CD14-positive monocyte (primary cell): Measurements from ENCODE around the gene FBL. TPM values are rescaled to one million over a fixed set of nuclear protein-coding genes. Genes with fewer than 3 reads are reported as not detected.

ENCODE experiments used
- DNase-seq, 3 donors: peaks; one replicate each; pipeline ENCODE4 v3.0.0-alpha.2; 2011 to 2022
- H2AFZ ChIP-seq: 2 replicates; pipeline ENCODE4 v1.6.0; 2012; ENCODE audit warnings: mild to moderate bottlenecking, low read depth, low read length, inconsistent platforms; ENCODE audit not compliant: insufficient read depth, poor library complexity, severe bottlenecking
- H3K27ac ChIP-seq, 2 donors: 1 replicate in 1 of 2; 2 replicates in 1 of 2; pipeline ENCODE4 v1.5.1; 2012 to 2013; ENCODE audit warnings: low read length in 2 of 2, control low read depth in 1 of 2, inconsistent platforms in 1 of 2, low read depth in 1 of 2, mild to moderate bottlenecking in 1 of 2
- H3K27me3 ChIP-seq, 2 donors: one replicate each; pipeline versions ENCODE4 v1.6.0 to v1.6.1; 2011 to 2013; ENCODE audit warnings: low read length in 2 of 2; ENCODE audit not compliant: control insufficient read depth in 2 of 2, insufficient read depth in 2 of 2
- H3K36me3 ChIP-seq, 2 donors: replicated peaks in 1 of 2; 1 replicate in 1 of 2; 2 replicates in 1 of 2; pipeline versions ENCODE4 v1.5.1 to v1.6.1; 2012 to 2013; ENCODE audit warnings: low read length in 2 of 2, control low read depth in 1 of 2, inconsistent platforms in 1 of 2, mild to moderate bottlenecking in 1 of 2; ENCODE audit not compliant: insufficient read depth in 2 of 2, control insufficient read depth in 1 of 2
- H3K4me1 ChIP-seq, 2 donors: 1 replicate in 1 of 2; 2 replicates in 1 of 2; pipeline versions ENCODE4 v1.5.1 to v1.6.1; 2012 to 2013; ENCODE audit warnings: low read length in 2 of 2, control low read depth in 1 of 2, inconsistent platforms in 1 of 2, mild to moderate bottlenecking in 1 of 2, moderate library complexity in 1 of 2; ENCODE audit not compliant: insufficient read depth in 2 of 2, control insufficient read depth in 1 of 2
- H3K4me2 ChIP-seq: replicated peaks from 2 replicates; pipeline ENCODE3; 2012; ENCODE audit warnings: low read length, moderate library complexity, mild to moderate bottlenecking; ENCODE audit not compliant: poor library complexity, severe bottlenecking; ENCODE audit errors: extremely low read depth
- H3K4me3 ChIP-seq, 3 experiments: fragments of 200-600 bp in 1 of 3; sonication (generic) in 1 of 3; replicated peaks in 1 of 3; 1 replicate in 2 of 3; 2 replicates in 1 of 3; pipeline ENCODE4 v1.5.1; 2011 to 2013; ENCODE audit warnings: low read length in 3 of 3, mild to moderate bottlenecking in 3 of 3, control low read depth in 2 of 3, low read depth in 2 of 3, inconsistent platforms in 1 of 3, moderate library complexity in 1 of 3
- H3K79me2 ChIP-seq: 2 replicates; pipeline ENCODE4 v1.6.0; 2012; ENCODE audit warnings: mild to moderate bottlenecking, control low read depth, inconsistent platforms, low read length, moderate library complexity; ENCODE audit not compliant: insufficient read depth
- H3K9ac ChIP-seq: 2 replicates; pipeline ENCODE4 v1.6.0; 2017; ENCODE audit warnings: low read length, mild to moderate bottlenecking; ENCODE audit not compliant: insufficient read depth, poor library complexity, severe bottlenecking
- H3K9me3 ChIP-seq, 2 donors: replicated peaks in 1 of 2; 1 replicate in 1 of 2; 2 replicates in 1 of 2; pipeline versions ENCODE4 v1.5.1 to v1.6.1; 2012 to 2013; ENCODE audit warnings: low read length in 2 of 2, control low read depth in 1 of 2; ENCODE audit not compliant: control insufficient read depth in 1 of 2, insufficient read depth in 1 of 2
- H4K20me1 ChIP-seq: 2 replicates; pipeline ENCODE4 v1.6.0; 2012; ENCODE audit warnings: mild to moderate bottlenecking, low read length, control low read depth, moderate library complexity; ENCODE audit not compliant: insufficient read depth
- H3K27ac Mint-ChIP-seq, 7 donors: one replicate each; pipeline ENCODE4 v1.8.0; 2020; ENCODE audit warnings: mild to moderate bottlenecking in 7 of 7, mixed read lengths in 7 of 7, moderate library complexity in 6 of 7, inconsistent platforms in 2 of 7
- H3K27me3 Mint-ChIP-seq, 3 donors: one replicate each; pipeline ENCODE4 v1.8.0; 2021 to 2022; ENCODE audit warnings: low read depth in 3 of 3, mild to moderate bottlenecking in 3 of 3, mixed read lengths in 3 of 3, moderate library complexity in 3 of 3, inconsistent platforms in 1 of 3
- H3K36me3 Mint-ChIP-seq, 2 donors: one replicate each; pipeline ENCODE4 v1.8.0; 2020; ENCODE audit warnings: mixed read lengths in 2 of 2, inconsistent platforms in 1 of 2, mild to moderate bottlenecking in 1 of 2
- H3K4me1 Mint-ChIP-seq: one replicate; pipeline ENCODE4 v1.8.0; 2020; ENCODE audit warnings: mild to moderate bottlenecking, mixed read lengths
- H3K4me3 Mint-ChIP-seq, 2 donors: one replicate each; pipeline ENCODE4 v1.8.0; 2020; ENCODE audit warnings: mild to moderate bottlenecking in 2 of 2, mixed read lengths in 2 of 2, moderate library complexity in 1 of 2
- H3K9me3 Mint-ChIP-seq, 7 donors: one replicate each; pipeline ENCODE4 v1.8.0; 2020 to 2022; ENCODE audit warnings: mixed read lengths in 7 of 7, mild to moderate bottlenecking in 6 of 7, moderate library complexity in 6 of 7, inconsistent platforms in 2 of 7
- WGBS: methylation state at CpG from one replicate; pipeline ENCODE4 v1.1.5; 2013; ENCODE audit warnings: missing lambda C conversion rate; ENCODE audit not compliant: insufficient coverage; 5-methylcytosine and 5-hydroxymethylcytosine counted together
- intact Hi-C, 2 donors: fragments of 100-400 bp; cut with micrococcal nuclease; formaldehyde crosslinking; loops; one replicate each; pipeline versions ENCODE4 v1.15.0 to v1.15.1; 2023
- polyA plus RNA-seq, 3 donors: library from polyadenylated mRNA; depleted of rRNA in 1 of 3; unstranded in 2 of 3; stranded (reverse) in 1 of 3; fragments of 300-500 nt in 2 of 3; fragments of >200 nt in 1 of 3; fragmentation: Illumina TruSeq in 2 of 3; gene quantifications; 1 replicate in 2 of 3; 2 replicates in 1 of 3; pipeline ENCODE4 v1.2.3, GENCODE V29; 2012 to 2021
- TF ChIP-seq, protein P1 (sequence below): fragments of 200-600 bp; IDR thresholded peaks from one replicate; pipeline ENCODE4 v1.8.0; 2022; ENCODE audit warnings: antibody characterized with exemption, mild to moderate bottlenecking

FBL gene
- polyA plus RNA-seq, 3 donors, result 57.1 to 157 (median 60.3) TPM

DNA sequence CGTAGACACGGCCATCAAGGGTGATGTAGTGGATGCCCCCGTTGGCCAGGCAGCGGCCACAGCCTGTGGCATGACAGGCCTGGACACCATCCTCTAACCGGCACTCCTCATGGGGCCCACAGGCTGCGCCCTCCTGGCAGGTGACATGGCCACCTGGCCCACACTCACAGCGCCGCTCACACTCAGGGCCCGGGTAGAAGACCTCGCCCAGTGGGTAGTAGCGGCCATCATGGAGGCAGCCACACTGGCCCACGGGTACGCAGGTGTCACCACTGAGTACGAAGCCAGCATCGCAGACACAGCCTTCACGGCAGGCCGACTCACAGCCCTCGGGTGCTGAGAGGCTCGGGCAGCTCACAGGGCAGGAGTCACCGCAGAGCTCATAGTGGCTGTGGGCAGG lies 27.2 kb upstream of the FBL start:
- Histone ChIP-seq H3K4me2 (no peak overlapping the region), H3K9me3 (no peaks in the 10 kb centered on the region), H3K79me2 (no peaks in the 10 kb centered on the region), H3K27ac (no peak overlapping the region), H4K20me1 (no peaks in the 10 kb centered on the region), H2AFZ (no peak overlapping the region), H3K4me3 (no peak overlapping the region), H3K9ac (no peak overlapping the region), H3K4me1 (no peaks in the 10 kb centered on the region), H3K27me3 (no peaks in the 10 kb centered on the region), H3K36me3 (no peaks in the 10 kb centered on the region)
- Mint-ChIP-seq H3K4me1 (no peaks in the 10 kb centered on the region), H3K4me3 (no peak overlapping the region), H3K27ac (no peak overlapping the region), H3K27me3 (peaks cover 5 to 23% (median 7%) of the 10 kb centered on the region in 3 donors), H3K36me3 (no peaks in the 10 kb centered on the region), H3K9me3 (peaks cover 0 to 3% (median 0%) of the 10 kb centered on the region in 7 donors)
- intact Hi-C loops, result no loop called here
- DNase-seq, result no peak
- TF ChIP-seq, protein P1, sequence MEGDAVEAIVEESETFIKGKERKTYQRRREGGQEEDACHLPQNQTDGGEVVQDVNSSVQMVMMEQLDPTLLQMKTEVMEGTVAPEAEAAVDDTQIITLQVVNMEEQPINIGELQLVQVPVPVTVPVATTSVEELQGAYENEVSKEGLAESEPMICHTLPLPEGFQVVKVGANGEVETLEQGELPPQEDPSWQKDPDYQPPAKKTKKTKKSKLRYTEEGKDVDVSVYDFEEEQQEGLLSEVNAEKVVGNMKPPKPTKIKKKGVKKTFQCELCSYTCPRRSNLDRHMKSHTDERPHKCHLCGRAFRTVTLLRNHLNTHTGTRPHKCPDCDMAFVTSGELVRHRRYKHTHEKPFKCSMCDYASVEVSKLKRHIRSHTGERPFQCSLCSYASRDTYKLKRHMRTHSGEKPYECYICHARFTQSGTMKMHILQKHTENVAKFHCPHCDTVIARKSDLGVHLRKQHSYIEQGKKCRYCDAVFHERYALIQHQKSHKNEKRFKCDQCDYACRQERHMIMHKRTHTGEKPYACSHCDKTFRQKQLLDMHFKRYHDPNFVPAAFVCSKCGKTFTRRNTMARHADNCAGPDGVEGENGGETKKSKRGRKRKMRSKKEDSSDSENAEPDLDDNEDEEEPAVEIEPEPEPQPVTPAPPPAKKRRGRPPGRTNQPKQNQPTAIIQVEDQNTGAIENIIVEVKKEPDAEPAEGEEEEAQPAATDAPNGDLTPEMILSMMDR, result no peak
- 96% methylated on average over 18 of the region's 20 CpGs for WGBS

DNA sequence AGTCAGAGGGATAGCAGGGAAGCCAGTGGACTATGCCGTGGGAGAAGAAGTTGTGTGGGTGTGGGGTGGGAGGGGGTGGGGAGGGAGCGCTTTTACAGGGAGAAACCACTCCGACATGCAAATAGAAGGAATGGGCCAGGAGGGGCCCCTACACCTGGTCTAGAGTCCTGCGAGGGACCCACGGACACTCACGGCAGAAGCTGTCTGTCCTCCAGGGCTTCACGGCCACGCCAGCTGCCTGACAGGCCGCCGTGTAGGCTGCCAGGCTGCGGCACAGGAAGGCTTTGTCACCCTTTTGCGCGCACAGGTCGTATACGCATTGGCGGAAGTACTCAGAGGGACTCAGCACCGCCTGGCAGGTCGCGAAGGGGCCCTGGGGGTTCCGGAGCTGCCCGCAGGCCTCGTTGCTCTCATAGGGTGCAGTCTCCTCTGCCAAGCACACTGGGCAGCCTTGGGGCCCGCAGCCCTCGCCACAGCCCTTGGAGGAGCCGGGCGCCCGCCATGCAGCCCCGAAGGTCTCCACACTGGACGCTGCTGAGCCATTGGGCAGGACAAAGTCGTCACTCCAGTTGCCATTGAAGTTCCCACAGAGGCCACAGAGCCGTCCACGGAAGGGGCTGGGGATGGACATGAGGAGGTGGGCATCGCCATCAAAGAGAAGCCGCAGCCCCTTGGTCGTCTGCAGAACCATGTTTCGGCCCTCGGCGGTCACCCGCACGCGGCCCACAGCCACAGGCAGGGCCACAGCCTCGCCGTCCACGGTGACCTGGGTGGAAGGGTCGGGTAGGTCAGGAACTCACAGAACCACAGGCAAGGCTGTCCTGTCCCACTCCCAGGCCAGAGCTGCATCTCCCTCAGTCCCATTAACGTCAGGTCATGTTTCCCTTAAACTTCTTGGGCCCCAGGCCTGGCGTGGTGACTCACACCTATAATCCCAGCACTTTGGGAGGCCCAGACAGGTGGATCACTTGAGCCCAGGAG lies 26.0 kb upstream of the FBL start:
- no peak for DNase-seq
- Histone ChIP-seq H4K20me1 (no peaks in the 10 kb centered on the region), H3K9ac (no peak overlapping the region), H2AFZ (no peak overlapping the region), H3K4me1 (no peaks in the 10 kb centered on the region), H3K27ac (no peak overlapping the region), H3K9me3 (no peaks in the 10 kb centered on the region), H3K4me3 (no peak overlapping the region), H3K4me2 (no peak overlapping the region), H3K79me2 (no peaks in the 10 kb centered on the region), H3K27me3 (no peaks in the 10 kb centered on the region), H3K36me3 (no peaks in the 10 kb centered on the region)
- Mint-ChIP-seq H3K27me3 (peaks cover 2 to 21% (median 5%) of the 10 kb centered on the region in 3 donors), H3K4me3 (no peak overlapping the region), H3K9me3 (peaks cover 0 to 3% (median 0%) of the 10 kb centered on the region in 7 donors), H3K36me3 (no peaks in the 10 kb centered on the region), H3K4me1 (no peaks in the 10 kb centered on the region), H3K27ac (no peak overlapping the region)
- TF ChIP-seq, protein P1, result no peak
- 93% methylated on average over 46 of the region's 47 CpGs for WGBS
- intact Hi-C loops, result no loop called here
